Measurements from ENCODE around the gene HAUS7.

- TF ChIP-seq POLR2A (IDR thresholded peaks at IDR 0.05; ENCODE audit: low read length) = no peak
- no peak for TF ChIP-seq SREBF2 (IDR thresholded peaks at IDR 0.05)
- TF ChIP-seq CEBPB (IDR thresholded peaks at IDR 0.05) = no peak
- TF ChIP-seq MAZ (IDR thresholded peaks at IDR 0.05; ENCODE audit: borderline replicate concordance, low read depth, low read length) = no peak
- no peak for TF ChIP-seq CTCF (IDR thresholded peaks at IDR 0.05)
- TF ChIP-seq ESRRA (IDR thresholded peaks at IDR 0.05; ENCODE audit: borderline replicate concordance, low read length) = no peak
- TF ChIP-seq ZFP36 (IDR thresholded peaks at IDR 0.05; ENCODE audit: borderline replicate concordance, partially characterized antibody) = no peak
- no peak for TF ChIP-seq ATOH8 (CRISPR knock-in tag; IDR thresholded peaks at IDR 0.05; ENCODE audit: low read depth)
Observed at GRCh38 chrX:153502796-153503195, 32.4 kb upstream of the HAUS7 start.

All from A549 (cell line).